ENCODE data around the gene RXRA. TPM values are rescaled to one million over a fixed set of nuclear protein-coding genes. Genes with fewer than 3 reads are reported as not detected.

RXRA gene
- total and polyA plus RNA-seq, 12 donors, result 5.5 to 114 (median 71.3) TPM

DNA sequence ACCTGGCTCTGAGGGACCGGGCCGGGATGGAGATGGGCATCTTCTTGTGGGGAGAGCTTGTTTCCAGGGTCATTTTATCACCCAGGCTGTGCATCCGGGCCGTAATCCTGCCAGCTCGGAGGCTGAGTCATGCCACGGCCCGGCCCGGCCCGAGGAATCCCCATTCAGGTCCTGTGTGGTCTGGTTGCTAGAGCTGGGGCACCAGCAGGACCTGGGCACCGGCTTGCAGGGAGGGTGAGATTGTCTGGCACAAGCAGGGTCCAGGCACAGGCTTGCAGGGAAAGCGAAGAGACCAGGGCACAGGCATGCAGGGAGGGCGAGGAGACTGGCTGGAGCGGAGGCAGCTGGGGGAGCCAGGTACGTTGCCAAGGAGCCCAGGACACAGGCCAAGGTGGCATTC, 106.8 kb downstream of the RXRA start:
- intact Hi-C loops (cut with DNase I), result loop anchor here (5.0 to 10.0 kb wide), 3 partner anchors 48 to 378 kb away; no protein-coding TSS in a partner anchor
- no peaks in the 10 kb centered on the region for H3K9me3 ChIP-seq (replicated peaks in 1 of 3)
- peak overlapping the region in 4 of 5 donors; percentile 23 to 91 (median 66) for H3K27ac ChIP-seq
- no peak for TF ChIP-seq POLR2A (IDR thresholded peaks at IDR 0.05)
- H3K27me3 ChIP-seq, result no peaks in the 10 kb centered on the region
- peaks cover 23 to 58% of the 10 kb centered on the region in 2 donors for H3K4me1 ChIP-seq (replicated peaks in 1 of 2)
- no peak overlapping the region for H3K4me3 ChIP-seq
- WGBS, 4 donors, result 34 to 45% (median 40%) methylated on average over 9 to 14 of the region's 14 CpGs
- H3K36me3 ChIP-seq (replicated peaks in 1 of 2), result peaks cover 0 to 61% of the 10 kb centered on the region in 2 donors
- DNase-seq, result peak in 5 of 7 donors; percentile 69 to 80 (median 77)

DNA sequence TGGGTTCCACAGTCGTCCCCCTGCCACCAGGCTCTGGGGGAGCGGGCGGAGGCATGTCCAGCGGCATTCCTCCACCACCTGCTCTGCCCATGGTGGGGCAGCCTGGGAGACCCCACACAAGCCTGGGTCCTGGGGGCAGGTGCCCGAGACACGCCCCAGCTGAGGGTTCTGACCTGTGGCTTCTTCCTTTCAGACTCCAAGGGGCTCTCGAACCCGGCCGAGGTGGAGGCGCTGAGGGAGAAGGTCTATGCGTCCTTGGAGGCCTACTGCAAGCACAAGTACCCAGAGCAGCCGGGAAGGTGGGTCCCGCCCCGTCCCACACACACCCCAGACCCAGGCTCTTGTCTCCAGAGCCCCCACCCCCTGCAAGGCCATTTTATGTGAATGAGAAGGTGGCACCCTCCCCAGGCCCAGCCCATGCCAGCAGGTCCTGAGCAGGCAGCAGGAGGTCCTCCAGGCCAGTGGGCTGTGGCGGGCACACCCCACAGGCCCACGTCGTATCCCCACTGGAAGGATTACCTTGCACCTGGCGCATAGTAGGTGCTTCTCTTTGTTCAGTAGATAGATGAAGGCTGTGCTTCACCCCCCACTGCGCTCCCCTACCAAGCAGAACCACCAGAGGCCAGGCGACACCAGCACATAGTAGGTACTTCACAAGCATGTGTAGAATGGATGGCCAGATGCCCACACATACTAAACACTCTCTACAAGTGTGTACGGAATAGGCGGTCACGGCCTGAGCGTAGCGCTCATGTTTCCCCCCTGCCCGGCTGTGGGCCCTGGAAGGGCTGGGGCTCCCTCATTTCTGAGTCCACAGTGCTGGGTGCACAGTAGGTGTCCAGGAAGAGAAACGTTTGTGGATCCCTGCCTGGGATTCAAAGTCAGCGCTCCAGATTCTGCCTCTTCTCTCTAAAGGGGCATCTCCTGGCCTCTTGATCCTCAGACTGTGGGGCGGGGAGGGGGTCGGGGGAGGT, 107.9 kb downstream of the RXRA start:
- Histone ChIP-seq H3K4me3 (peak overlapping the region in 1 of 4 donors; percentile 20), H3K27me3 (no peaks in the 10 kb centered on the region), H3K27ac (peak overlapping the region in 4 of 5 donors; percentile 71 to 91 (median 83)), H3K36me3 (replicated peaks in 1 of 2) (peaks cover 0 to 54% of the 10 kb centered on the region in 2 donors), H3K4me1 (replicated peaks in 1 of 2) (peaks cover 23 to 62% of the 10 kb centered on the region in 2 donors), H3K9me3 (replicated peaks in 1 of 3) (no peaks in the 10 kb centered on the region)
- DNase-seq, result no peak
- intact Hi-C loops (cut with DNase I), result loop anchor here (5.0 to 10.0 kb wide), 3 partner anchors 49 to 379 kb away; no protein-coding TSS in a partner anchor
- TF ChIP-seq POLR2A (IDR thresholded peaks at IDR 0.05), result no peak
- TF ChIP-seq, protein P1, sequence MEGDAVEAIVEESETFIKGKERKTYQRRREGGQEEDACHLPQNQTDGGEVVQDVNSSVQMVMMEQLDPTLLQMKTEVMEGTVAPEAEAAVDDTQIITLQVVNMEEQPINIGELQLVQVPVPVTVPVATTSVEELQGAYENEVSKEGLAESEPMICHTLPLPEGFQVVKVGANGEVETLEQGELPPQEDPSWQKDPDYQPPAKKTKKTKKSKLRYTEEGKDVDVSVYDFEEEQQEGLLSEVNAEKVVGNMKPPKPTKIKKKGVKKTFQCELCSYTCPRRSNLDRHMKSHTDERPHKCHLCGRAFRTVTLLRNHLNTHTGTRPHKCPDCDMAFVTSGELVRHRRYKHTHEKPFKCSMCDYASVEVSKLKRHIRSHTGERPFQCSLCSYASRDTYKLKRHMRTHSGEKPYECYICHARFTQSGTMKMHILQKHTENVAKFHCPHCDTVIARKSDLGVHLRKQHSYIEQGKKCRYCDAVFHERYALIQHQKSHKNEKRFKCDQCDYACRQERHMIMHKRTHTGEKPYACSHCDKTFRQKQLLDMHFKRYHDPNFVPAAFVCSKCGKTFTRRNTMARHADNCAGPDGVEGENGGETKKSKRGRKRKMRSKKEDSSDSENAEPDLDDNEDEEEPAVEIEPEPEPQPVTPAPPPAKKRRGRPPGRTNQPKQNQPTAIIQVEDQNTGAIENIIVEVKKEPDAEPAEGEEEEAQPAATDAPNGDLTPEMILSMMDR (IDR thresholded peaks at IDR 0.05), result no peak
- 62 to 87% (median 65%) methylated on average over 3 to 30 of the region's 30 CpGs for WGBS, 4 donors

DNA sequence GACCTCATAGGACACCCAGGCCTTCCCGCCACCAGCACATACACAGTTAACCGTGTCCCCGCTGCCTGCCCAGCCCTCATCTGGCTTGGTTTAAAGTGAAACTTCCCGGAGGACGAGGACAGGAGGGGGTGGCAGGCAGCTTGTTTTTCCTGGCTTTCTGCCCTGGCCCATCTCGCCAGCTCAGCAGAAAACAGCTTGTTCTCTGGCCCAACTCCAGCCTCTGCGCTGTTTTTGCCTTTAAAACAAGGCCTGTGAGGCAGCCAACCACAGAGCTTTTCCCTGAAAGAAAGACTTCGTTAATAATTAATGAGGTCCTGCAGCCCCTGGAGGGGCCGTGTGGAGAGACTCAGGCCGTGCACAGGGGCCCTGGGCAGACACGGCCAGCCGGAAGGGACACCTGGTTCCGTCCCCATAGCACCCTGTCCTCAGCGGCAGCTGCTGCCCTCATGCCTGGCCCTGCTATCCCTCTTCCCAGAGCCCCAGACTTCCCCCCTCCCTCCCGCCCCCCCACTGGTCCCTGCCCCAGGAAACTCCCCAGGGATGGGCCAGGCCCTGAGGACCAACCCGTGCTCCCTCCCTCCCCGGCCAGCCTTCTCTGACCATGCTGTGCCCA, 108.7 kb downstream of the RXRA start:
- TF ChIP-seq, protein P1 (IDR thresholded peaks at IDR 0.05), result no peak
- TF ChIP-seq POLR2A (IDR thresholded peaks at IDR 0.05), result no peak
- Histone ChIP-seq H3K4me3 (peak overlapping the region in 1 of 4 donors; percentile 20), H3K27ac (peak overlapping the region; percentile 26 to 91 (median 80)), H3K27me3 (no peaks in the 10 kb centered on the region), H3K36me3 (replicated peaks in 1 of 2) (peaks cover 0 to 51% of the 10 kb centered on the region in 2 donors), H3K9me3 (replicated peaks in 1 of 3) (no peaks in the 10 kb centered on the region), H3K4me1 (replicated peaks in 1 of 2) (peaks cover 23 to 70% of the 10 kb centered on the region in 2 donors)
- intact Hi-C loops (cut with DNase I), result loop anchor here (5.0 to 10.0 kb wide), 4 partner anchors 50 to 380 kb away; partner anchors contain the start of gene RXRA (in 1 of the 2)
- 0 to 7% (median 1%) methylated on average over 5 to 17 of the region's 17 CpGs for WGBS, 4 donors
- DNase-seq, result peak; percentile 95 to 99 (median 98)

DNA sequence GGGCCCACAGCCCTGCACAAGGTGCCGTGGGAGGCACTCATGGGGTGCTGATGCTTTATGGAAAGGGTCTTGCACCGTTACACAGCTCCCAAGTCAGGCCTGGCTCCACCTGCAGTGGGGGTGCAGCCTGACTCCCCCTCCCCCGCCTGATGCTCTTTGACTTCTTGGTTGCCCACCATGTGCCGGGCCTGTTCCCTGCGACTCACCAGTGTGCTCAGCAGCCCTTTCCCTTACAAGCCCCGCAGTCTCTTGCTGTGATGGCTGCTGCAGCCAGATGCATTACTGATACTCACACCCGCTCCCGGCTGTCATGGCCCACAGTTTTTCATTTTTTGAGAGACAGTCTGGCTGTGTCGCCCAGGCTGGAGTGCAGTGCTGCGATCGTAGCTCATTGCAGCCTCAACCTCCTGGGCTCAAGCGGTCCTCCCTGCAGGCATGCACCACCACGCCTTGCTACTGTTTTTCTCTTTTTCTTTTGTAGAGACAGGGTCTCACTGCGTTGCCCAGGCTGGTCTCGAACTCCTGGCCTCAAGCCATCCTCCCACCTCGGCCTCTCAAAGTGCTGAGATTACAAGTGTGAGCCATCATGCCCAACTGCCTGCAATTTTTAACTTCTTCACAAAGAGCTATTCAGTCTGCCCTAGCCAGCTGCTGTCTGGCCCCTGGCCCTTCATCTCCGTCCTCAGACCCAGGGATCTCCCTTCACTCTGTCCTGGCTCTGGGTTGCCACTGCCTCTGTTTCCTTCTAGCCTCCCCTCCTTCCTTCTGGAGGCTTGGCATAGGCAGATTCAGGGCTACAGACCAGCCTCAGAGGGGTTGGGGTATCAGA, 109.5 kb downstream of the RXRA start:
- peaks cover 23 to 70% of the 10 kb centered on the region in 2 donors for H3K4me1 ChIP-seq (replicated peaks in 1 of 2)
- WGBS, 4 donors, result 57 to 69% (median 67%) methylated on average over 14 to 17 of the region's 17 CpGs
- DNase-seq, result no peak
- no peak for TF ChIP-seq POLR2A (IDR thresholded peaks at IDR 0.05)
- TF ChIP-seq, protein P1 (IDR thresholded peaks at IDR 0.05), result no peak
- H3K4me3 ChIP-seq, result no peak overlapping the region
- no peaks in the 10 kb centered on the region for H3K9me3 ChIP-seq (replicated peaks in 1 of 3)
- intact Hi-C loops (cut with DNase I), result loop anchor here (5.0 to 10.0 kb wide), 3 partner anchors 51 to 381 kb away; partner anchors contain the start of gene RXRA (in 1 of the 2)
- H3K27ac ChIP-seq, result peak overlapping the region; percentile 26 to 91 (median 80)
- H3K27me3 ChIP-seq, result no peaks in the 10 kb centered on the region
- peaks cover 0 to 45% of the 10 kb centered on the region in 2 donors for H3K36me3 ChIP-seq (replicated peaks in 1 of 2)

Measured in adrenal gland (tissue), 12 donors.